Parathyroid adenoma (tissue), 2 donors: Measurements from ENCODE around the gene TRAPPC4.
"Not testable (repeated sequence)": the region's sequence is repeated elsewhere in the genome, so short reads cannot be mapped to it uniquely, and the experiment has no call there.

Experiments used
- H2AFZ ChIP-seq: fragments of 300-600 bp; sonication (generic); one replicate; pipeline ENCODE4 v1.7.0; 2017; ENCODE audit warnings: antibody characterized with exemption, mild to moderate bottlenecking
- H3K27ac ChIP-seq: fragments of 300-600 bp; sonication (generic); one replicate; pipeline ENCODE4 v1.7.0; 2017
- H3K27me3 ChIP-seq: fragments of 300-600 bp; sonication (generic); one replicate; pipeline ENCODE4 v1.7.0; 2017; ENCODE audit warnings: low read length; ENCODE audit not compliant: control insufficient read depth, insufficient read depth
- H3K36me3 ChIP-seq: fragments of 300-600 bp; sonication (generic); one replicate; pipeline ENCODE4 v1.7.0; 2017; ENCODE audit warnings: low read length; ENCODE audit not compliant: control insufficient read depth, insufficient read depth
- H3K4me1 ChIP-seq: fragments of 300-600 bp; sonication (generic); one replicate; pipeline ENCODE4 v1.7.0; 2017; ENCODE audit warnings: control low read depth
- H3K4me2 ChIP-seq: fragments of 300-600 bp; sonication (generic); one replicate; pipeline ENCODE4 v1.7.0; 2017; ENCODE audit warnings: low read length
- H3K4me3 ChIP-seq: fragments of 300-600 bp; sonication (generic); one replicate; pipeline ENCODE4 v1.7.0; 2017; ENCODE audit warnings: low read depth, low read length
- H3K79me2 ChIP-seq: fragments of 300-600 bp; sonication (generic); one replicate; pipeline ENCODE4 v1.7.0; 2017; ENCODE audit warnings: control low read depth
- H3K9ac ChIP-seq: fragments of 300-600 bp; sonication (generic); one replicate; pipeline ENCODE4 v1.7.0; 2017; ENCODE audit warnings: mild to moderate bottlenecking
- H3K9me3 ChIP-seq: fragments of 300-600 bp; sonication (generic); one replicate; pipeline ENCODE4 v1.7.0; 2017; ENCODE audit warnings: low read length; ENCODE audit not compliant: control insufficient read depth
- TF ChIP-seq, protein P1 (sequence below): fragments of 300-600 bp; sonication (generic); IDR thresholded peaks from one replicate; pipeline ENCODE4 v1.7.0; 2017; ENCODE audit warnings: antibody characterized with exemption, mild to moderate bottlenecking
- donor health status: primary hyperparathyroidism.

The TRAPPC4 gene

DNA sequence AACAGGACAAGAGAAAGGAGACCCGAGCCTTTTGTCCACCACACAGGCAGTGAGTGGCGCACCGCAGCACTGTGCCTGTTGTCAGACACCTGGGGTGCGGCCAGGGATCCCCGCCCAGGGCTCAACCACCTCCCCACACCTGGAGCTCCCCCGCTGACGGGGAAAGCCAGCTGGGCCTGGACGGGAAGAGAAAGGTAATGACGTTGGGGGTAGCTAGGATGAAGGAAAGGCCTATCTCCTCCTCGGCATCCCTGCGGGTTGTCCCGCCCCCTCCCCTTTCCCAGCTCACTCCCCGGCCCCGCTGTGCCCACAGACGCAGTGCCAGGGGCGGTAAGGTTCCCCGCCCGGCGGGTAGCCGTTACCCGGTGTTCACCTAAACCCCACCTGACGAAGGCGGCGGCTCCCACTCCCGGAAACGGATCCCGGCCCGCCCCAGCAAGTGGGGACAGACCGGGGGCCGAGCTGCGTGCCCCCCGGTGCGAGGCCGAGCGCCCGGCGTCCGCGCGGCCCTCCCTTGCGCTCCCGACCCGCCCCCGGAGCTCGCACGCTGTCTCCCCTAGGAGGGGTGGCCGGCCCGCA lies 37.9 kb downstream of the TRAPPC4 start:
- peak overlapping the region; percentile 36 for H3K27ac ChIP-seq
- H3K4me1 ChIP-seq = peaks cover 3% of the 10 kb centered on the region
- no peaks in the 10 kb centered on the region for H3K36me3 ChIP-seq
- no peaks in the 10 kb centered on the region for H3K79me2 ChIP-seq
- H2AFZ ChIP-seq = peak overlapping the region; percentile 82
- H3K9ac ChIP-seq = peak overlapping the region; percentile 46
- no peaks in the 10 kb centered on the region for H3K27me3 ChIP-seq
- peak overlapping the region; percentile 78 for H3K4me2 ChIP-seq
- H3K4me3 ChIP-seq = peak overlapping the region; percentile 60
- H3K9me3 ChIP-seq = no peaks in the 10 kb centered on the region
- TF ChIP-seq, protein P1, sequence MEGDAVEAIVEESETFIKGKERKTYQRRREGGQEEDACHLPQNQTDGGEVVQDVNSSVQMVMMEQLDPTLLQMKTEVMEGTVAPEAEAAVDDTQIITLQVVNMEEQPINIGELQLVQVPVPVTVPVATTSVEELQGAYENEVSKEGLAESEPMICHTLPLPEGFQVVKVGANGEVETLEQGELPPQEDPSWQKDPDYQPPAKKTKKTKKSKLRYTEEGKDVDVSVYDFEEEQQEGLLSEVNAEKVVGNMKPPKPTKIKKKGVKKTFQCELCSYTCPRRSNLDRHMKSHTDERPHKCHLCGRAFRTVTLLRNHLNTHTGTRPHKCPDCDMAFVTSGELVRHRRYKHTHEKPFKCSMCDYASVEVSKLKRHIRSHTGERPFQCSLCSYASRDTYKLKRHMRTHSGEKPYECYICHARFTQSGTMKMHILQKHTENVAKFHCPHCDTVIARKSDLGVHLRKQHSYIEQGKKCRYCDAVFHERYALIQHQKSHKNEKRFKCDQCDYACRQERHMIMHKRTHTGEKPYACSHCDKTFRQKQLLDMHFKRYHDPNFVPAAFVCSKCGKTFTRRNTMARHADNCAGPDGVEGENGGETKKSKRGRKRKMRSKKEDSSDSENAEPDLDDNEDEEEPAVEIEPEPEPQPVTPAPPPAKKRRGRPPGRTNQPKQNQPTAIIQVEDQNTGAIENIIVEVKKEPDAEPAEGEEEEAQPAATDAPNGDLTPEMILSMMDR = no peak

DNA sequence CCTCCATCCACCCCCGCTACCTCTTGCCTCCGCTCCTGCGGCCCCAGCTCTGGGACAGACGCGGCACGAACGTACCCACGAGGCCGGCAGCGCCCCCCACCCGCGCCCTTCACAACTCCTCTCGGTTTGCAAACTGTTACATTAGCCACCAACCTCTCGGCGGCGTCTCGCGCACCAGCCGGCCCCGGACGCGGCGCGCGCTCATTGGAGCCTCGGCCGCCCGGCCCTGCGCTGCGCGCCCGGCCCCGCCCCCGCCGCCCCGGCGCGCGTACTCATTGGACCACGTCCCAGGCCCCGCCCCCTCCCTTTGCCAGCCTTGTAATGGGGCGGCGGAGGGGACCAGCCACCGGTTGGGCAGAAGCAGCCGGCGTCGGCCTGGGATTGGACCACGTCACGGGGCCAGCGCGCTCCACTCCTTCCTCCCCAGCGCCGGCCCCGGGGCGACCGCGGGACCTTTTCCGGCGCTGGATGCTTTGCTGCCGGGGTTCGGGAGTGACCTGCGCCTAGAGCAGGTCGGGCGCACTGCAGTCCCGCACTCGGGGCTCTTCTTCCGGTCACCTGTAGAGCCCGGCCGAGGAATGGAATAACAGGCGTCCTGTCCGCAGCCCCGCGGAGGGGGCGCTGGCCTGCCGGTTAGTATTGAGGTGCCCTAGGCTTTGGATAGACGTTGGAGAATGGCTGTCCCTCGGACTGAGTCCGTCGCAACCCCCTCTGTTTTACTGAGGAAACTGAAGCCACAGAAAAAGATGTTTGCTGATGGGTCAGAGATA lies 38.6 kb downstream of the TRAPPC4 start, which contains the start of gene HYOU1:
Gene HYOU1 (minus strand): TSS at position 206 of the 770 bp plus-strand sequence. CDS start 1,045 bp downstream, outside the sequence.
- peak within 1 kb of the TSS; percentile 44 for H3K27ac ChIP-seq
- H3K79me2 ChIP-seq = no peaks in the 10 kb centered on the region
- peaks cover 3% of the 10 kb centered on the region for H3K4me1 ChIP-seq
- TF ChIP-seq, protein P1 = no peak
- peak within 1 kb of the TSS; percentile 92 for H2AFZ ChIP-seq
- H3K27me3 ChIP-seq = no peaks in the 10 kb centered on the region
- H3K36me3 ChIP-seq = no peaks in the 10 kb centered on the region
- H3K4me3 ChIP-seq = peak within 1 kb of the TSS; percentile 75
- peak within 1 kb of the TSS; percentile 78 for H3K4me2 ChIP-seq
- H3K9me3 ChIP-seq = no peaks in the 10 kb centered on the region
- peak within 1 kb of the TSS; percentile 46 for H3K9ac ChIP-seq

- not testable (repeated sequence) for H3K4me2 ChIP-seq, H3K4me3 ChIP-seq, H3K27ac ChIP-seq
Measured at GRCh38 chr11:119059128-119059527, 40.6 kb downstream of the TRAPPC4 start.

GRCh38 chr11:119061256-119061655 lies 42.7 kb downstream of the TRAPPC4 start:
- no peaks in the 10 kb centered on the region for H3K79me2 ChIP-seq
- no peaks in the 10 kb centered on the region for H3K36me3 ChIP-seq
- no peak overlapping the region for H3K27ac ChIP-seq
- no peak overlapping the region for H3K4me3 ChIP-seq
- no peaks in the 10 kb centered on the region for H3K9me3 ChIP-seq
- no peaks in the 10 kb centered on the region for H3K27me3 ChIP-seq
- H3K4me2 ChIP-seq = no peak overlapping the region
- H2AFZ ChIP-seq = no peak overlapping the region
- TF ChIP-seq, protein P1 = no peak
- H3K9ac ChIP-seq = no peak overlapping the region
- H3K4me1 ChIP-seq = no peaks in the 10 kb centered on the region

More at GRCh38 chr11:119059128-119059527, 40.6 kb downstream of the TRAPPC4 start:
- not testable (repeated sequence) for H3K4me1 ChIP-seq, H3K9me3 ChIP-seq, H3K9ac ChIP-seq, H3K79me2 ChIP-seq, H3K27me3 ChIP-seq, H2AFZ ChIP-seq, H3K36me3 ChIP-seq

DNA sequence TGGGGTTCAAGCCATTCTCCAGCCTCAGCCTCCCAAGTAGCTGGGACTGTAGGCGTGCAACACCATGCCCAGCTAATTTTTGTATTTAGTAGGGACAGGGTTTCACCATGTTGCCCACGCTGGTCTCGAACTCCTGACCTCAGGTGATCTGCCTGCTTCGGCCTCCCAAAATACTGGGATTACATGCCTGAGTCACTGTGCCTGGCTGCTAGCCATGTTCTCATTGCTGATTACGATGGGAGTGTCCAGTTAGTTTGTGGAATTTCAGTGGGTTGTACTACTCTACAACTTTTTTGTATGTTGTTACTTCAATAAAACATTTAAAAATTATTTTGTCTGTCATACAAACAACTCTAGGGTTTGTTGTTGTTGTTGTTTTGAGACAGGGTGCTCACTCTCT lies 44.2 kb downstream of the TRAPPC4 start:
- Histone ChIP-seq H3K4me1 (no peaks in the 10 kb centered on the region), H3K79me2 (peaks cover under 1% of the 10 kb centered on the region), H3K9me3 (no peaks in the 10 kb centered on the region), H3K4me2 (no peak overlapping the region), H2AFZ (no peak overlapping the region), H3K9ac (no peak overlapping the region), H3K27ac (no peak overlapping the region), H3K27me3 (no peaks in the 10 kb centered on the region), H3K36me3 (no peaks in the 10 kb centered on the region), H3K4me3 (no peak overlapping the region)
- TF ChIP-seq, protein P1 = no peak
